Measurements from ENCODE around the gene CRYGB.

DNA sequence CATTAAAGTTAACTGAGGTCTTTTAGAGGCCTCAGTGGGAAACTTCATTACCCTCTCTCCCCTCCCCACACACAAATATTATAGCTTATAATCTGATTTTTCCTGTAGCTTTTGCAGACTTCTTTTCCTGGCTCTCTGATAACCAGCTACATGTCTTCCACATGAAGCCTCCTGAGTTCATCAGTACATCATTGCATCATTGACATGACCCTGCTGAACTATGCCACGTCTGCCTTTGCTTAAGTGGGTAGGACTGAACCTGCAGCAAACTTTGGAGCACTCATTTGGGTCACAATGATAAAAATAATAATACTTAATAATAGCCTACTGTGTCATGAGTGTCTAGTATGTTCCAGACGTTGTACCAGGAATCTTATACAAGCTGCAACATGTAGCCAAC lies 10.5 kb upstream of the CRYGB start:
- TF ChIP-seq, protein P1, sequence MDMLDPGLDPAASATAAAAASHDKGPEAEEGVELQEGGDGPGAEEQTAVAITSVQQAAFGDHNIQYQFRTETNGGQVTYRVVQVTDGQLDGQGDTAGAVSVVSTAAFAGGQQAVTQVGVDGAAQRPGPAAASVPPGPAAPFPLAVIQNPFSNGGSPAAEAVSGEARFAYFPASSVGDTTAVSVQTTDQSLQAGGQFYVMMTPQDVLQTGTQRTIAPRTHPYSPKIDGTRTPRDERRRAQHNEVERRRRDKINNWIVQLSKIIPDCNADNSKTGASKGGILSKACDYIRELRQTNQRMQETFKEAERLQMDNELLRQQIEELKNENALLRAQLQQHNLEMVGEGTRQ (IDR thresholded peaks at IDR 0.05; ENCODE audit: low read depth, low read length) = no peak
- TF ChIP-seq, protein P2, sequence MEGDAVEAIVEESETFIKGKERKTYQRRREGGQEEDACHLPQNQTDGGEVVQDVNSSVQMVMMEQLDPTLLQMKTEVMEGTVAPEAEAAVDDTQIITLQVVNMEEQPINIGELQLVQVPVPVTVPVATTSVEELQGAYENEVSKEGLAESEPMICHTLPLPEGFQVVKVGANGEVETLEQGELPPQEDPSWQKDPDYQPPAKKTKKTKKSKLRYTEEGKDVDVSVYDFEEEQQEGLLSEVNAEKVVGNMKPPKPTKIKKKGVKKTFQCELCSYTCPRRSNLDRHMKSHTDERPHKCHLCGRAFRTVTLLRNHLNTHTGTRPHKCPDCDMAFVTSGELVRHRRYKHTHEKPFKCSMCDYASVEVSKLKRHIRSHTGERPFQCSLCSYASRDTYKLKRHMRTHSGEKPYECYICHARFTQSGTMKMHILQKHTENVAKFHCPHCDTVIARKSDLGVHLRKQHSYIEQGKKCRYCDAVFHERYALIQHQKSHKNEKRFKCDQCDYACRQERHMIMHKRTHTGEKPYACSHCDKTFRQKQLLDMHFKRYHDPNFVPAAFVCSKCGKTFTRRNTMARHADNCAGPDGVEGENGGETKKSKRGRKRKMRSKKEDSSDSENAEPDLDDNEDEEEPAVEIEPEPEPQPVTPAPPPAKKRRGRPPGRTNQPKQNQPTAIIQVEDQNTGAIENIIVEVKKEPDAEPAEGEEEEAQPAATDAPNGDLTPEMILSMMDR (conservative IDR thresholded peaks at IDR 0.05; ENCODE audit: low read depth, low read length) = no peak
- TF ChIP-seq POLR2A (IDR thresholded peaks at IDR 0.05; ENCODE audit: low read depth, low read length) (no peak), CEBPB (IDR thresholded peaks at IDR 0.05; ENCODE audit: low read depth, low read length) (no peak), SMC3 (IDR thresholded peaks at IDR 0.05; ENCODE audit: low read depth, low read length) (no peak), RAD21 (IDR thresholded peaks at IDR 0.05; ENCODE audit: low read length) (no peak)

Data from IMR-90 (cell line).